Endometrial microvascular endothelial cells (primary cell): ENCODE results near the gene PTPN11. TPM values are rescaled to one million over a fixed set of nuclear protein-coding genes. Genes with fewer than 3 reads are reported as not detected.

Experiments
- in situ Hi-C: cut with HindIII; loops from 2 replicates; pipeline ENCODE4 v1.10.0; 2017; ENCODE audit warnings: low sequenced_read_pairs, low pct_unique_long_range_greater_than_20kb; ENCODE audit errors: inconsistent ontology term
- total RNA-seq: library from RNA; depleted of rRNA; stranded (reverse); fragments of >200 nt; gene quantifications from one replicate; pipeline ENCODE4 v1.2.3, GENCODE V29; 2015; ENCODE audit errors: inconsistent ontology term

Gene PTPN11
- total RNA-seq, 1 donor from 2014 or later = 76.1 TPM

- in situ Hi-C loops = no loop called here
Measured at GRCh38 chr12:112532106-112532505, 113.4 kb downstream of the PTPN11 start.

DNA sequence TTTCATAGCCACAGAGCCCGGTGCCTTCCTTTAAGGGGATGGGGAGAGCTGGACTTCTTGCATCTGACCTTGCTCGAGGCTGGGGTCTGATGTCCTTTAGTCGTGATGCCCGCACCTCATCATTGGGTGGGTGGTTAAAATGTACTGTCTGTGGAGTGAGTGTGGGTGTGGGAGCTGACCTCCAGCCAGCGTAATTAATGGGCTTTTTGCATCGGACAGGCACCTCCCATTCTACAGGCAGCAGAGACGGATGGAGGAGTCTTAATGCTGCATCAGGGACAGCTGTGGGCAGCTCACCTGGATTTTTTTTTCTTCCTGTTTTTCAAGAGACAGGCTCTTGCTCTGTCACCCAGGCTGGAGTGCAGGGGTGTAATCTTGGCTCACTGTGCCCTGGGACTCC, 114.8 kb downstream of the PTPN11 start:
- in situ Hi-C loops = no loop called here

- in situ Hi-C loops = no loop called here
Measured at GRCh38 chr12:112535017-112535416, 116.3 kb downstream of the PTPN11 start.

GRCh38 chr12:112535637-112536366, 117.1 kb downstream of the PTPN11 start:
- in situ Hi-C loops = no loop called here

GRCh38 chr12:112536367-112536730, 117.6 kb downstream of the PTPN11 start:
- in situ Hi-C loops = no loop called here

DNA sequence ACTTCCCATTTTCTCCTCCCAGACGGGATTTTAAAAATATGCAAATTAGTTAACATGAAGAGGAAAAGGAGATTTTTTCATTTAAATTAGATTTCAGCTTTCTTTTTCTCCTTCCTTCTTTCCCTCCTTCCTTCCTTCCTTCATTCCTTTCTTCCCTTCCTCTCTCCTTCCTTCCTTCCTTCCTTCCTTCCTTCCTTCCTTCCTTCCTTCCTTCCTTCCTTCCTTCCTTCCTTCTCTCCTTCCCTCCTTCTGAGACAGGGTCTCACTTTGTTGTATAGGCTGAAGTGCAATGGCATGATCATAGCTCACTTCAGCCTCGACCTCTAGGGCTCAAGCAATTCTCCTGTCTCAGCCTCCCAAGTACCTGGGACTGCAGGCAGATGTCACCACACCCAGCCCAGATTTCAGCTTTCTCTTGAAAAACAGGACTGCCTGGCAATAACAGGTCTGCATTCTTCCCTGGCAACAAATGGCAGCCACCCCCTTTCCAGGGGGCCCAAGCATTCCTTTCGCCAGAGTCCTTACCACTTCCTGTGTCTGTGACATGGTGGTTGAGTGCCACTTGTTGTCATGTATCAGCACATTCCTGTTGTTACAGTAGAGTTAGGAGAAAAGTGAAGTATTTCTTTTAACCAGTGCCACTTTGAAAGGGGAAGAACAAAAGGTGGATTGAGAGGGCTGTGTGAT, 119.1 kb downstream of the PTPN11 start:
- in situ Hi-C loops = no loop called here

DNA sequence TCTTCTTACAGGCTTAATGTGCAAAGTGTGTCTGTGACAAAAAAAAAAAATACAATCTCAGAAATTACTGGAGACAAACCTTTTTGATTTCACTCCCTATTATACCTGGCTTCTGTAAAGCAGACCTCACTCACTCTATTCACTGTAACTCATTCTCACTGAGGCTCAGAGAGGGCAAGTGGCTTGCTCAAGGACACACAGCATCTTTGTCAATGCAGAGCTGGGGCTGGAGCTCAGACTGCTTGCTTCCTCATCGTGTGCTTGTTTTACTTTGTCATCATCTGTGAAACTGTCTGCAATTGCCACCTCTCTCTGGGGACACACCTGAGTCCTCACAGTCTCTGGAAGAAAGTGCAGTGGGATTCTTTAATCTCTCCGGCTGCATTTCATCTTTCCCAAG, 120.0 kb downstream of the PTPN11 start:
- in situ Hi-C loops = no loop called here

- in situ Hi-C loops = no loop called here
Measured at GRCh38 chr12:112539221-112539620, 120.5 kb downstream of the PTPN11 start.

- in situ Hi-C loops = no loop called here
Measured at GRCh38 chr12:112540021-112540420, 121.3 kb downstream of the PTPN11 start.

- in situ Hi-C loops = no loop called here
Measured at GRCh38 chr12:112543751-112544150, 125.0 kb downstream of the PTPN11 start.

- in situ Hi-C loops = no loop called here
Measured at GRCh38 chr12:112546339-112546738, 127.6 kb downstream of the PTPN11 start.

DNA sequence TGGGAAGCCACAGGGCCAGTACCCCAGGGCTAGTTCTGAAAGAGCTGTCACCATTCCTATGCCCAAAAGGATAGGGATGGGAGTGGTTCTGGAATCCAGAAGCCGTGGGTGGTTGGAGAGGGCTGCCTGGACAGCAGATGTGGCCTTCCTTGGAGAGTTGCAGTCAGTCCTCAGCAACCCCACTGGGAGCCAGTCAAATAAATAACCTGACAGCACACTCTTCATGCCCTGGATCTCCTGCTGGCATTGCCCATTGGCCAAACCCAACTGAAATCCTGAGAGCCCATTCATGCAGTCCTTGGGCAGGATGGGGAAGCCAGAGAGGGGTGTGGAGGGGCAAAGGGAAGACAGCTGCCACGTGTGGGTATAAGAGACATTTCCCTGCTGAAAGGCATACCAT, 128.2 kb downstream of the PTPN11 start:
- in situ Hi-C loops = no loop called here

DNA sequence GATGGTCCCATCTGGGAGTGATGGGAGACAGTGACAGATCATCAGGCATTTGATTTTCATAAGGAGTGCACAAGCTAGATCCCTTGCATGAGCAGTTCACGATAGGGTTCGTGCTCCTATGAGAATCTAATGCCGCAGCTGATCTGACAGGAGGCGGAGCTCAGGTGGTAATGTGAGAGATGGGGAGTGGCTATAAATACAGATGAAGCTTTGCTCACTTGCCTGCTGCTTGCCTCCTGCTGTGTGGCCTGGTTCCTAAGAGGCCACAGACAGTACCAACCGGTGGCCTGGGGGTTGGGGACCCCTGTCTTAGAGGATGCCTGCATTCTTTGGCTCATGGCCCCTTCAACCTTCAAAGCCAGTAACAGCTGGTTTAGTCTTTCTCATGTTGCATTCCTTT, 130.3 kb downstream of the PTPN11 start:
- in situ Hi-C loops = no loop called here

GRCh38 chr12:112551681-112552080, 132.9 kb downstream of the PTPN11 start:
- in situ Hi-C loops = no loop called here

- in situ Hi-C loops = no loop called here
Measured at GRCh38 chr12:112555621-112556233, 137.0 kb downstream of the PTPN11 start.

- in situ Hi-C loops = no loop called here
Measured at GRCh38 chr12:112557951-112558630, 139.3 kb downstream of the PTPN11 start.
